PC-3 (cell line): ENCODE results near the gene HM13. TPM values are rescaled to one million over a fixed set of nuclear protein-coding genes. Genes with fewer than 3 reads are reported as not detected.

Source experiments
- ATAC-seq: fragments of 200-7000 bp; cut with Tn5 transposase; 2 replicates; pipeline ENCODE4 v1.9.1; 2020; ENCODE audit warnings: mild to moderate bottlenecking, moderate library complexity
- BruUV-seq: library from RNA; stranded (reverse); fragments of 400-500 nt; replicated peaks from 2 replicates; lab custom pipeline; 2021; lab: Mats Ljungman, UMichigan
- CTCF ChIA-PET: fragments of 300-600 bp; sonication (Branson Sonifier 250); formaldehyde crosslinking; loops from one replicate; lab custom pipeline; 2022; ENCODE audit warnings: antibody characterized with exemption; lab: Charles Lee
- POLR2A ChIA-PET: fragments of 300-600 bp; sonication (Branson Sonifier 250); formaldehyde crosslinking; loops from one replicate; lab custom pipeline; 2022; ENCODE audit warnings: antibody characterized with exemption; ENCODE audit not compliant: unreplicated experiment; lab: Charles Lee
- DNase-seq: peaks from one replicate; pipeline ENCODE4 v3.0.0-alpha.2; 2015
- H2AFZ ChIP-seq: fragments of 300-600 bp; sonication (generic); 2 replicates; pipeline ENCODE4 v1.6.0; 2016; ENCODE audit warnings: antibody characterized with exemption, low read length
- H3F3A ChIP-seq: fragments of 300-600 bp; sonication (generic); one replicate; pipeline ENCODE4 v1.6.0; 2017; ENCODE audit warnings: antibody characterized with exemption, low read length, control low read depth, mild to moderate bottlenecking; ENCODE audit not compliant: unreplicated experiment
- H3K27ac ChIP-seq: fragments of 300-600 bp; sonication (generic); 2 replicates; pipeline ENCODE4 v1.5.1; 2016; ENCODE audit warnings: mild to moderate bottlenecking, low read length
- H3K27me3 ChIP-seq: fragments of 300-600 bp; sonication (generic); 2 replicates; pipeline ENCODE4 v1.6.1; 2016; ENCODE audit warnings: low read length, mixed read lengths
- H3K36me3 ChIP-seq: fragments of 300-600 bp; sonication (generic); 2 replicates; pipeline ENCODE4 v1.6.1; 2016; ENCODE audit warnings: low read depth, mixed run types, low read length, mixed read lengths
- H3K4me1 ChIP-seq: fragments of 300-600 bp; sonication (generic); 2 replicates; pipeline ENCODE4 v1.5.1; 2016; ENCODE audit warnings: low read length; ENCODE audit not compliant: insufficient read depth
- H3K4me2 ChIP-seq: fragments of 300-600 bp; sonication (generic); 2 replicates; pipeline ENCODE4 v1.6.0; 2016; ENCODE audit warnings: low read length
- H3K4me3 ChIP-seq: fragments of 300-600 bp; sonication (generic); 2 replicates; pipeline ENCODE4 v1.5.1; 2016; ENCODE audit warnings: mild to moderate bottlenecking, low read length, mixed read lengths
- H3K79me2 ChIP-seq: fragments of 300-600 bp; sonication (generic); 2 replicates; pipeline ENCODE4 v1.6.1; 2017; ENCODE audit warnings: low read length, mixed read lengths
- H3K9ac ChIP-seq: fragments of 300-600 bp; sonication (generic); 2 replicates; pipeline ENCODE4 v1.6.0; 2016; ENCODE audit warnings: mild to moderate bottlenecking, low read length
- H3K9me2 ChIP-seq: fragments of 300-600 bp; sonication (generic); replicated peaks from 2 replicates; pipeline ENCODE4 v1.6.1; 2016; ENCODE audit warnings: mixed run types, low read length, mixed read lengths
- H3K9me3 ChIP-seq: fragments of 300-600 bp; sonication (generic); 2 replicates; pipeline ENCODE4 v1.6.1; 2016; ENCODE audit warnings: low read length, mixed read lengths
- H4K20me1 ChIP-seq: fragments of 300-600 bp; sonication (generic); 2 replicates; pipeline ENCODE4 v1.6.1; 2016; ENCODE audit warnings: low read length, mixed read lengths
- EZH2 ChIP-seq: fragments of 300-600 bp; sonication (generic); IDR thresholded peaks from one replicate; pipeline ENCODE4 v1.6.1; 2017; ENCODE audit warnings: antibody characterized with exemption, mild to moderate bottlenecking, low read length; ENCODE audit not compliant: unreplicated experiment
- EZH2phosphoT487 ChIP-seq: fragments of 300-600 bp; sonication (generic); IDR thresholded peaks from 2 replicates; pipeline ENCODE4 v1.6.1; 2018; ENCODE audit warnings: mild to moderate bottlenecking, antibody characterized with exemption, low read length, borderline replicate concordance
- intact Hi-C: fragments of 100-400 bp; cut with micrococcal nuclease; formaldehyde crosslinking; loops from 2 replicates; pipeline ENCODE4 v1.9.0; 2023
- total RNA-seq: library from RNA; depleted of rRNA; stranded (reverse); fragments of >200 nt; gene quantifications from 2 replicates; pipeline ENCODE4 v1.2.3, GENCODE V29; 2014
- TF ChIP-seq, protein P1 (sequence below): fragments of 300-600 bp; sonication (generic); conservative IDR thresholded peaks from 2 replicates; pipeline ENCODE4 v1.5.1; 2017; ENCODE audit warnings: antibody characterized with exemption, low read depth, mild to moderate bottlenecking, low read length

The HM13 gene
- total RNA-seq, 1 experiment from 2014 or later, result 99.5 TPM

DNA sequence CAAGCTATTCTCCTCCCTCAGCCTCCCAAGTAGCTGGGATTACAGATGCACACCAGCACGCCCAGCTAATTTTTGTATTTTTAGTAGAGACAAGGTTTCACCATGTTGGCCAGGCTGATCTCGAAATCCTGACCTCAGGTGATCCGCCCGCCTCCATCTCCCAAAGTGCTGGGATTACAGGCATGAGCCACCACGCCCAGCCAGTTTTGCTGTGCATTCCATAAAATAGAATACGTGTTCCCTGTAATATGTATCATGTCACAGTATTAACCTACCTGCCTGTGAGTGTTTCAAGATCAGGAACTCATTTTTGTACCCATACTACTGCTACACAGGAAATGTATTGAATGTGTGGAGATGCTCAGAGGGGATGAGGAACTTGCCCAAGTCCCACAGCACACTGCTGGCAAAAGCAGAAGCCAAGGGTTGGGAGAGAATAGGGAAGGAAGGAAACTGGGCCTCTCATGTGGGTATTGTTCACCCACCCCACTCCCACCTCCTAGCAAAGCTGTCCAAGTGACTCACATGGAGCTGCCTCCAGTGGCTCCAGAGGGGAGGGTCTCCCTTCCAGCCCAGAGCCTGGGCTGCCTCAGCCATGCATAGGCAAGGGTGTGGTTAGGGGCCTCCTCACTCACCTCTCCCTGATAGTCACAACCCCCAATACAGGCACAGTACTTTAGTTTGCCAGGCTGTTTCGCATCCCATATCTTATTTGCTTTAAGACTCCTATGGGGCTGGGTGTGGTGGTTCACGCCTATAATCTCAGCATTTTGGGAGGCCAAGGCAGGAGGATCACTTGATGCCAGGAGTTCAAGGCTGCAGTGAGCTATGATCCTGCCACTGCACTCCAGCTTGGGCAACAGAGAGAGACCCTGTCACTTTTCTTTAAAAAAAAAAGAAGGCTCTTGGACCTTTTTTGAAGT lies 9.4 kb downstream of the HM13 start:
- intact Hi-C loops, result no loop called here
- Histone ChIP-seq H2AFZ (no peak overlapping the region), H3F3A (no peaks in the 10 kb centered on the region), H4K20me1 (peaks cover 24% of the 10 kb centered on the region; the same call in 1 of the 2 replicates), H3K4me2 (no peak overlapping the region), H3K9me2 (no peaks in the 10 kb centered on the region), H3K27ac (no peak overlapping the region), H3K36me3 (peaks cover 26% of the 10 kb centered on the region), H3K27me3 (no peaks in the 10 kb centered on the region), H3K9me3 (no peaks in the 10 kb centered on the region), H3K79me2 (peaks cover 71% of the 10 kb centered on the region), H3K4me1 (no peaks in the 10 kb centered on the region), H3K9ac (no peak overlapping the region), H3K4me3 (no peak overlapping the region)
- DNase-seq (no peak), ATAC-seq (peak; percentile 56)
- TF ChIP-seq EZH2 (no peak), EZH2phosphoT487 (no peak)
- TF ChIP-seq, protein P1, sequence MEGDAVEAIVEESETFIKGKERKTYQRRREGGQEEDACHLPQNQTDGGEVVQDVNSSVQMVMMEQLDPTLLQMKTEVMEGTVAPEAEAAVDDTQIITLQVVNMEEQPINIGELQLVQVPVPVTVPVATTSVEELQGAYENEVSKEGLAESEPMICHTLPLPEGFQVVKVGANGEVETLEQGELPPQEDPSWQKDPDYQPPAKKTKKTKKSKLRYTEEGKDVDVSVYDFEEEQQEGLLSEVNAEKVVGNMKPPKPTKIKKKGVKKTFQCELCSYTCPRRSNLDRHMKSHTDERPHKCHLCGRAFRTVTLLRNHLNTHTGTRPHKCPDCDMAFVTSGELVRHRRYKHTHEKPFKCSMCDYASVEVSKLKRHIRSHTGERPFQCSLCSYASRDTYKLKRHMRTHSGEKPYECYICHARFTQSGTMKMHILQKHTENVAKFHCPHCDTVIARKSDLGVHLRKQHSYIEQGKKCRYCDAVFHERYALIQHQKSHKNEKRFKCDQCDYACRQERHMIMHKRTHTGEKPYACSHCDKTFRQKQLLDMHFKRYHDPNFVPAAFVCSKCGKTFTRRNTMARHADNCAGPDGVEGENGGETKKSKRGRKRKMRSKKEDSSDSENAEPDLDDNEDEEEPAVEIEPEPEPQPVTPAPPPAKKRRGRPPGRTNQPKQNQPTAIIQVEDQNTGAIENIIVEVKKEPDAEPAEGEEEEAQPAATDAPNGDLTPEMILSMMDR, result no peak
- POLR2A ChIA-PET, result no interaction called here
- CTCF ChIA-PET, result no interaction called here
- BruUV-seq, result no TSS peak

GRCh38 chr20:31527266-31527665 lies 13.0 kb downstream of the HM13 start:
- Histone ChIP-seq H3F3A (no peaks in the 10 kb centered on the region), H3K4me2 (no peak overlapping the region), H3K79me2 (peaks cover 55% of the 10 kb centered on the region), H3K36me3 (peaks cover 44% of the 10 kb centered on the region), H2AFZ (no peak overlapping the region), H3K27me3 (no peaks in the 10 kb centered on the region), H3K27ac (no peak overlapping the region), H3K9me2 (no peaks in the 10 kb centered on the region), H3K4me3 (no peak overlapping the region), H3K9ac (no peak overlapping the region), H3K9me3 (no peaks in the 10 kb centered on the region), H3K4me1 (no peaks in the 10 kb centered on the region), H4K20me1 (peaks cover 18% of the 10 kb centered on the region; the same call in 1 of the 2 replicates)
- intact Hi-C loops, result no loop called here
- CTCF ChIA-PET, result no interaction called here
- POLR2A ChIA-PET, result no interaction called here
- TF ChIP-seq EZH2, result no peak
- TF ChIP-seq, protein P1, result no peak
- TF ChIP-seq EZH2phosphoT487, result no peak
- ATAC-seq (no peak), DNase-seq (no peak)
- BruUV-seq, result no TSS peak

DNA sequence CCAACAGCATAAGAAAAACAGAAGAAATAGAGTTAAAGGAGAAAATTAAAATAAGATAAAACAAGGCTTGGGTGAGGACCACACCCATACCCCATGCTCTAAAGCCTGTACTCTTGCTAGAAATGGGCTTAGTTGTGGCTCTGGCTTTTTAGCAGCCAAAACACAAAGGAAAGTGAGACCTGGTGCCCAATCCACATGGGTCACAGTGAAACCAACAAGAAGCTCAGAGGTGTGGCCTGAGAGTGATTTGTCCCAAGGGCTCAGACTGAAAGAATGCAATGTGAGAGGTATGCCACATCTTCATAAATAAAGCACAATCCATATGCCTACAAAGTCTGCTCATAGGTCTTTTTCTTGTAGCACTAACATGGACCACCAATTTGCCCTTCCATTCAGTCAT lies 21.1 kb downstream of the HM13 start:
- Histone ChIP-seq H3K9me3 (no peaks in the 10 kb centered on the region), H3K79me2 (peaks cover 11% of the 10 kb centered on the region)
- CTCF ChIA-PET, result interaction anchor here (0.6 kb wide), 1 partner anchor 9 kb away, joined by 3 read pairs; no protein-coding TSS in a partner anchor

More for the DNA sequence above, 21.1 kb downstream of the HM13 start:
- H3K27me3 ChIP-seq, result no peaks in the 10 kb centered on the region
- TF ChIP-seq EZH2phosphoT487 (no peak), EZH2 (no peak)
- TF ChIP-seq, protein P1, result no peak
- ATAC-seq (no peak), DNase-seq (no peak)
- BruUV-seq, result no TSS peak
- H3K9me2 ChIP-seq, result no peaks in the 10 kb centered on the region
- no peak overlapping the region for H2AFZ ChIP-seq
- H3K9ac ChIP-seq, result no peak overlapping the region
- H4K20me1 ChIP-seq, result no peaks in the 10 kb centered on the region
- no peaks in the 10 kb centered on the region for H3F3A ChIP-seq
- H3K4me2 ChIP-seq, result no peak overlapping the region
- POLR2A ChIA-PET, result no interaction called here
- peaks cover 57% of the 10 kb centered on the region for H3K36me3 ChIP-seq
- no peaks in the 10 kb centered on the region for H3K4me1 ChIP-seq
- intact Hi-C loops, result no loop called here
- no peak overlapping the region for H3K4me3 ChIP-seq
- H3K27ac ChIP-seq, result no peak overlapping the region
